ENCODE measurements around the gene SLC4A9. TPM values are rescaled to one million over a fixed set of nuclear protein-coding genes. Genes with fewer than 3 reads are reported as not detected.

The SLC4A9 gene
- polyA plus RNA-seq, 2 of the 4 experiments (the other 2 are of a cell fraction): not detected

GRCh38 chr5:140346348-140347221, 13.4 kb upstream of the SLC4A9 start, which contains the start of gene HBEGF (continued):
- TF ChIP-seq SMC3 (IDR thresholded peaks at IDR 0.05) (peak; percentile 39; the same call in 2 of the 3 replicates), NFE2L2 (conservative IDR thresholded peaks at IDR 0.05; ENCODE audit: low read length) (no peak), CTCF (IDR thresholded peaks at IDR 0.05) (no peak; the same call in none of the 3 replicates), HOXB5 (CRISPR knock-in tag; IDR thresholded peaks at IDR 0.05) (no peak), HDAC2 (IDR thresholded peaks at IDR 0.05) (no peak), JUN (IDR thresholded peaks at IDR 0.05) (peak in 1 of 2 experiments; percentile 74; a peak in 2 of 5 replicates), HEYL (CRISPR knock-in tag; IDR thresholded peaks at IDR 0.05) (no peak), RFX5 (IDR thresholded peaks at IDR 0.05) (no peak), CBX2 (IDR thresholded peaks at IDR 0.05; ENCODE audit: borderline replicate concordance, low read depth) (no peak), EHMT2 (IDR thresholded peaks at IDR 0.05; ENCODE audit: low read depth) (no peak), MAX (IDR thresholded peaks at IDR 0.05) (peak; percentile 16; the same call in 1 of the 2 replicates), PBX3 (IDR thresholded peaks at IDR 0.05) (no peak), ZC3H11A (IDR thresholded peaks at IDR 0.05) (no peak), HMGXB4 (CRISPR knock-in tag; IDR thresholded peaks at IDR 0.05; ENCODE audit: borderline replicate concordance) (no peak), CBX8 (IDR thresholded peaks at IDR 0.05) (no peak), BHLHE40 (IDR thresholded peaks at IDR 0.05; ENCODE audit: low read depth, low read length) (no peak), MAFK (IDR thresholded peaks at IDR 0.05; ENCODE audit: partially characterized antibody) (no peak)

GRCh38 chr5:140347360-140347759, 12.6 kb upstream of the SLC4A9 start:
- Histone ChIP-seq H3K4me3 (no peak overlapping the region), H3K4me2 (peak overlapping the region; percentile 87; the same call in 2 of the 3 replicates), H3K27ac (no peak overlapping the region), H3K9me3 (no peaks in the 10 kb centered on the region), H3K4me1 (peaks cover 22% of the 10 kb centered on the region)
- DNase-seq (ENCODE audit: low read depth in 1 of 2, low spot score in 1 of 2) (no peak), ATAC-seq (no peak), FAIRE-seq (no peak)
- ChIA-PET POLR2A (interaction anchor here (1.2 to 2.5 kb wide), 11 partner anchors 10 to 371 kb away, joined by 3 to 21 read pairs (median 9); partner anchors contain the start of genes PFDN1 and ZMAT2), CTCF (interaction anchor here (0.9 to 36.9 kb wide), 16 partner anchors 8 to 373 kb away, joined by 3 to 1613 read pairs (median 17); partner anchors contain the start of gene SLC4A9)
- no peak for TF ChIP-seq POLR2A (IDR thresholded peaks at IDR 0.05; ENCODE audit: low read length)
- 86% methylated on average over 2 of the region's 2 CpGs for WGBS (ENCODE audit: missing lambda C conversion rate)

- ATAC-seq (no peak), FAIRE-seq (no peak), DNase-seq (ENCODE audit: low read depth in 1 of 2, low spot score in 1 of 2) (no peak)
- TF ChIP-seq HEYL (CRISPR knock-in tag; IDR thresholded peaks at IDR 0.05) (no peak), MAX (IDR thresholded peaks at IDR 0.05) (no peak), NPAS2 (CRISPR knock-in tag; IDR thresholded peaks at IDR 0.05; ENCODE audit: borderline replicate concordance) (no peak), RCOR1 (IDR thresholded peaks at IDR 0.05; ENCODE audit: low read depth, low read length) (no peak), TFCP2L1 (CRISPR knock-in tag; IDR thresholded peaks at IDR 0.05) (no peak), RARB (CRISPR knock-in tag; IDR thresholded peaks at IDR 0.05) (no peak), CHD2 (IDR thresholded peaks at IDR 0.05; ENCODE audit: low read length, partially characterized antibody) (no peak), TP53 (CRISPR knock-in tag; IDR thresholded peaks at IDR 0.05) (no peak), E2F6 (IDR thresholded peaks at IDR 0.05; ENCODE audit: borderline replicate concordance, low read depth) (no peak), EHMT2 (IDR thresholded peaks at IDR 0.05; ENCODE audit: low read depth) (no peak), CHD4 (IDR thresholded peaks at IDR 0.05; ENCODE audit: borderline replicate concordance) (no peak), CEBPB (IDR thresholded peaks at IDR 0.05) (no peak), POLR2A (IDR thresholded peaks at IDR 0.05; ENCODE audit: low read length) (no peak)
- Histone ChIP-seq H3K4me2 (no peak overlapping the region), H3K4me3 (no peak overlapping the region), H3K9me3 (no peaks in the 10 kb centered on the region), H3K4me1 (peaks cover 22% of the 10 kb centered on the region), H3K27ac (no peak overlapping the region)
- ChIA-PET CTCF (interaction anchor here (0.6 to 36.9 kb wide), 9 partner anchors 8 to 356 kb away, joined by 3 to 1613 read pairs (median 4); partner anchors contain the start of gene SLC4A9), POLR2A (no interaction called here)
- WGBS (ENCODE audit: missing lambda C conversion rate): 75% methylated on average over 4 of the region's 4 CpGs
Observed at GRCh38 chr5:140348104-140348503, 11.9 kb upstream of the SLC4A9 start.
